Activated CD8-positive, alpha-beta memory T cell treated with anti-CD3 and anti-CD28 coated beads, Interleukin-2, amount 10 ng/mL, durations not matched to agents 7 days and 5 days (primary cell): Measurements from ENCODE around the gene SLC25A30. TPM values are rescaled to one million over a fixed set of nuclear protein-coding genes. Genes with fewer than 3 reads are reported as not detected.
"Not testable (repeated sequence)": the region's sequence is repeated elsewhere in the genome, so short reads cannot be mapped to it uniquely, and the experiment has no call there.

ENCODE experiments used
- ATAC-seq: fragments of 150-1000 bp; cut with Tn5 transposase; one replicate; pipeline ENCODE4 v1.10.0; 2021; ENCODE audit warnings: moderate library complexity
- CTCF ChIA-PET: fragments of 350-600 bp; sonication (Branson Sonifier 250); formaldehyde crosslinking; loops from one replicate; lab custom pipeline; 2021; ENCODE audit warnings: antibody characterized with exemption; lab: Charles Lee
- DNase-seq: peaks from one replicate; pipeline ENCODE4 v3.0.0-alpha.2; 2020
- H3K27ac Mint-ChIP-seq: one replicate; pipeline ENCODE4 v1.8.0; 2021; ENCODE audit warnings: mild to moderate bottlenecking, mixed read lengths
- H3K27me3 Mint-ChIP-seq: one replicate; pipeline ENCODE4 v1.8.0; 2021; ENCODE audit warnings: mixed read lengths
- H3K36me3 Mint-ChIP-seq: one replicate; pipeline ENCODE4 v1.8.0; 2021; ENCODE audit warnings: mild to moderate bottlenecking, mixed read lengths
- H3K4me1 Mint-ChIP-seq: one replicate; pipeline ENCODE4 v1.8.0; 2021; ENCODE audit warnings: mixed read lengths
- H3K4me3 Mint-ChIP-seq: one replicate; pipeline ENCODE4 v1.8.0; 2021; ENCODE audit warnings: mild to moderate bottlenecking, moderate library complexity, mixed read lengths
- H3K9me3 Mint-ChIP-seq: one replicate; pipeline ENCODE4 v1.8.0; 2022; ENCODE audit warnings: low read depth, mixed read lengths
- total RNA-seq, 2 experiments: library from RNA; stranded (reverse); gene quantifications; one replicate each; pipeline ENCODE4 v1.2.3, GENCODE V29; 2021

Gene SLC25A30
- total RNA-seq, 2 experiments from 2014 or later, result 23.5 to 28.4 TPM

DNA sequence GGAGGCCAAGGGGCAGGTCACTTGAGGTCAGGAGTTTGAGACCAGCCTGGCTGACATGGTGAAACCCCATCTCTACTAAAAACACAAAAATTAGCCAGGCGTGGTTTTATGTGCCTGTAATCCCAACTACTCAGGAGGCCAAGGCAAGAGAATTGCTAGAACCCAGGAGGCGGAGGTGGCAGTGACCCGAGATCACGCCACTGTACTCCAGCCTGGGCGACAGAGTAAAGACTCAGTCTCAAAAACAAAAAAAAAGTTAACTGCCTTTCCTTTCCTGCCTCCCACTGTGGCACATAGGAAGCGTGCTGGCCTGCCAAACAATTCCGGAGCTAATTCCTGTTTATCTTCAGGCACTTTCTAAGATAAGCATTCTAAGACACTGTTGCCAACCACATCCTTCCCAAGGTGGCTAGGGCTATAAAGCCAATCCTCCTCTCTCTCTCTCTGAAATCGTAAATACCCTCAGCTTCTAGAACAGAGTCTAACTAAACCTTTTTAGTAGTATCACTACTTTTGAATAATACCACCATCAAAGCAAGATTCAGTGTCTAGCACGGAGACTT lies 21.6 kb downstream of the SLC25A30 start:
- Mint-ChIP-seq H3K36me3 (peaks cover 47% of the 10 kb centered on the region), H3K4me1 (peaks cover 67% of the 10 kb centered on the region), H3K27ac (peak overlapping the region; percentile 90), H3K4me3 (peak overlapping the region; percentile 12), H3K9me3 (no peaks in the 10 kb centered on the region), H3K27me3 (no peaks in the 10 kb centered on the region)
- CTCF ChIA-PET, result interaction anchor here (0.9 to 8.9 kb wide), 3 partner anchors 14 to 32 kb away, joined by 3 to 108 read pairs (median 23); no protein-coding TSS in a partner anchor
- DNase-seq (no peak), ATAC-seq (no peak)

- H3K4me1 Mint-ChIP-seq, result peaks cover 47% of the 10 kb centered on the region
- H3K9me3 Mint-ChIP-seq, result no peaks in the 10 kb centered on the region
- H3K36me3 Mint-ChIP-seq, result peaks cover 43% of the 10 kb centered on the region
- no peaks in the 10 kb centered on the region for H3K27me3 Mint-ChIP-seq
- CTCF ChIA-PET, result interaction anchor here (0.7 to 8.9 kb wide), 11 partner anchors 9 to 53 kb away, joined by 3 to 108 read pairs (median 4); partner anchors contain the start of genes SLC25A30 and TPT1
- peak; percentile 54 for DNase-seq
- H3K4me3 Mint-ChIP-seq, result no peak overlapping the region
- peak; percentile 28 for ATAC-seq
- H3K27ac Mint-ChIP-seq, result peak overlapping the region; percentile 35
Observed at GRCh38 chr13:45393941-45394570, 24.1 kb downstream of the SLC25A30 start.

DNA sequence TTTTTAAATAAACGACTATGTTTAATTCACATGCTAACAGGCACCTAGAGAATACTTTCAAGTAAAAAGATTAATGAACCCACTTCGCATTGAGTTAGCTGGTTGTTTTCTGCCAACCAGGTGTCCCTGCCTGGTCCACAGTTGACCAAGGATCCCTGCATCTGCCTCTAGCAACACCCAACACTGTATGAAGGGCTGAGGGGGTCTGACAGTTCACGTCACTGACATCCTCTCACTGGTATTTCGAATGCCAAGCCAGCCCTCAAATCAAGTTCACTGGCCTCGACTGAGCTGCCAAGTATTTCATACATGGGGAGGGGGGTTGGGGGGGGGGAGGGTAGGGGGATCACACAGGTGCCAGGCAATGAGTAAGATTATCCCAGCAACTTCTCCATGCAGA lies 25.4 kb downstream of the SLC25A30 start:
- no peak for ATAC-seq
- H3K36me3 Mint-ChIP-seq, result peaks cover 32% of the 10 kb centered on the region

DNA sequence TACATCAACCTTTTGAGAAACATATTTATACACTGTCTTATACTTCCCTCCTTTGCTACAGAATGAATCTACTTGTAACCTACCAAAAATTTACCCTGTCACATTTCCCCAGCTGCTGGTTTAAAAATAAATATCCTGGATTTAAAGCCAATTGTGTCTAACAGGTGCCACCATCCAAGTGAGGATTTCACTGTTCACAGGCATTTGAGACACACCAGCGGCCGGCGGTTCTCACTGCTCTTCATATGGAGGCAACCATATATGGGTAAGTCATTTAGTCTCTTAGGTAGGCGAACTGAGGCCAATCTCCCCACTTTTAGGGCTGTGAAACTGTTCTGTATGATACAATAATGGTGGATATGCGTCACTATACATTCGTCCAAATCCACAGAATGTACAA lies 26.2 kb downstream of the SLC25A30 start:
- no peaks in the 10 kb centered on the region for H3K9me3 Mint-ChIP-seq
- ATAC-seq, result no peak
- CTCF ChIA-PET, result interaction anchor here (1.4 to 8.9 kb wide), 4 partner anchors 24 to 99 kb away, joined by 3 to 108 read pairs (median 13); partner anchors contain the start of gene SLC25A30
- H3K4me1 Mint-ChIP-seq, result peaks cover 37% of the 10 kb centered on the region
- no peak for DNase-seq
- H3K27me3 Mint-ChIP-seq, result no peaks in the 10 kb centered on the region
- H3K36me3 Mint-ChIP-seq, result peaks cover 31% of the 10 kb centered on the region
- peak overlapping the region; percentile 26 for H3K27ac Mint-ChIP-seq
- no peak overlapping the region for H3K4me3 Mint-ChIP-seq

More for the DNA sequence above, 25.4 kb downstream of the SLC25A30 start:
- Mint-ChIP-seq H3K4me3 (no peak overlapping the region), H3K27ac (no peak overlapping the region), H3K4me1 (peaks cover 35% of the 10 kb centered on the region), H3K27me3 (no peaks in the 10 kb centered on the region), H3K9me3 (no peaks in the 10 kb centered on the region)
- no peak for DNase-seq
- CTCF ChIA-PET, result interaction anchor here (0.6 to 8.9 kb wide), 7 partner anchors 10 to 98 kb away, joined by 3 to 108 read pairs (median 3); partner anchors contain the start of gene SLC25A30

GRCh38 chr13:45391128-45391527 lies 27.0 kb downstream of the SLC25A30 start:
- H3K27me3 Mint-ChIP-seq, ATAC-seq, CTCF ChIA-PET, H3K4me3 Mint-ChIP-seq, H3K27ac Mint-ChIP-seq, H3K9me3 Mint-ChIP-seq, DNase-seq: not testable (repeated sequence)
- H3K4me1 Mint-ChIP-seq, result peaks cover 35% of the 10 kb centered on the region
- H3K36me3 Mint-ChIP-seq, result peaks cover 27% of the 10 kb centered on the region

DNA sequence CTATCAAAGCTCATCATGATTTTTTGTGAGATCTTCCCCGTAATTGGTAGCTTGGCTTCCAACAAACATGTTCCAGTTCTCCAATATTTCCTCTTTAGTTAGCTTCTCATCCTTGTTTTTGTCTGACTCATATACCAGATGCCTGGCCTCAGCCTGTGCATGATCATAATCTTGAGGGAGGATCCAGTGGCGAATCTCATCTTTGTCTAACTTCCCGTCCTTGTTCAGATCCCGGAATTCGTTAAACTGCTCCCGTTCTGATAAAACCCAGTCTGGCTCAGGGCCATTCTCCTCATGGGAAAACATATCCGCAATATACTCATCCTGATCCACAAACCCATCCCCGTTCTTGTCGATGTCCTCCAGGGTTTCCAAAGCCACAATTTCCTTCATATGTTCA lies 27.8 kb downstream of the SLC25A30 start:
- not testable (repeated sequence) for H3K27ac Mint-ChIP-seq
- H3K36me3 Mint-ChIP-seq, result peaks cover 19% of the 10 kb centered on the region

DNA sequence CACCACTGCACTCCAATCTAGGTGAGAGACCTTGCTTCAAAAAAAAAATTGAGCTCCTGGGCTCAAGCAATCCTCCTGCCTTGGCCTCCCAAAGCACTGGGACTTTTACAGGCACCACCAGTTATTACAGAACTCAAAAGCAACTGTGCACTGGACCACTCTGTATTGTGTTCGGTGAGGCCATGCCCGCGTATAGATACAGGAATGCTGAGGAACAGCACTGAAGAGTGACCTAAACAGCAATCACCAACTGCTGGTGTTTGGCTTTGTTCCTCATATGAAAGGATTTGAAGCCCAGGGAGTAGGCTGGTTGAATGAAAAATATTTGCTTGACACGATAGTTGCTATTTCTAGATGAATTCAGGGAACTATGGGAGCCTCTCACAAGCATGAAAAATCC lies 29.5 kb downstream of the SLC25A30 start:
- Mint-ChIP-seq H3K27ac (no peak overlapping the region), H3K36me3 (peaks cover 19% of the 10 kb centered on the region), H3K27me3 (no peaks in the 10 kb centered on the region), H3K4me3 (no peak overlapping the region), H3K9me3 (no peaks in the 10 kb centered on the region), H3K4me1 (peaks cover 15% of the 10 kb centered on the region)
- ATAC-seq (no peak), DNase-seq (no peak)
- CTCF ChIA-PET, result interaction anchor here (5.0 kb wide), 1 partner anchor 18 kb away, joined by 27 read pairs; no protein-coding TSS in a partner anchor

More for the DNA sequence above, 27.8 kb downstream of the SLC25A30 start:
- H3K4me3 Mint-ChIP-seq, H3K9me3 Mint-ChIP-seq, DNase-seq, ATAC-seq, CTCF ChIA-PET, H3K27me3 Mint-ChIP-seq: not testable (repeated sequence)
- H3K4me1 Mint-ChIP-seq, result peaks cover 27% of the 10 kb centered on the region

- not testable (repeated sequence) for H3K9me3 Mint-ChIP-seq, H3K27me3 Mint-ChIP-seq, H3K4me3 Mint-ChIP-seq
- ATAC-seq (peak; percentile 68), DNase-seq (peak; percentile 70)
- Mint-ChIP-seq H3K4me1 (peaks cover 15% of the 10 kb centered on the region), H3K27ac (peak overlapping the region; percentile 56), H3K36me3 (peaks cover 17% of the 10 kb centered on the region)
- CTCF ChIA-PET, result interaction anchor here (5.0 kb wide), 1 partner anchor 16 kb away, joined by 27 read pairs; no protein-coding TSS in a partner anchor
Observed at GRCh38 chr13:45386892-45387575, 31.1 kb downstream of the SLC25A30 start.

- no peak overlapping the region for H3K27ac Mint-ChIP-seq
- peaks cover 17% of the 10 kb centered on the region for H3K36me3 Mint-ChIP-seq
- CTCF ChIA-PET, result interaction anchor here (1.2 to 5.0 kb wide), 3 partner anchors 9 to 29 kb away, joined by 3 to 27 read pairs (median 9); no protein-coding TSS in a partner anchor
- no peak overlapping the region for H3K4me3 Mint-ChIP-seq
- no peaks in the 10 kb centered on the region for H3K9me3 Mint-ChIP-seq
- DNase-seq (no peak), ATAC-seq (no peak)
- peaks cover 15% of the 10 kb centered on the region for H3K4me1 Mint-ChIP-seq
- no peaks in the 10 kb centered on the region for H3K27me3 Mint-ChIP-seq
Observed at GRCh38 chr13:45385907-45386553, 32.1 kb downstream of the SLC25A30 start.

DNA sequence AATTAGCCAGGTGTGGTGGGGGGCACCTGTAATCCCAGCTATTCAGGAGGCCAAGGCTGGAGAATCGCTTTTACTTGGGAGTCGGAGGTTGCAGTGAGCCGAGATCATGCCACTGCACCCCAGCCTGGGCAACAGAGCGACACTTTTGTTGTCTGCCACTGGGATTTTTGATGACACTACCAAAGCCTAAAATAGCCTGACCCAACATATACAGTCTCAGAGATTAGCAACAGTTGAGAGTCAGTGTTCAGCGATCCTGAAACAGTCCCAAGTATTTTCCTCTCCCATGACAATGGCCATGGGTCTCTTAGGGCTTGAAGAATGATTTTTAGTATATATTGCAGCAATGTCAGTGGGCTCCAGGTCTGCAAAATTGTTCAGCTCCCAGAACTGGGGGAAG lies 32.9 kb downstream of the SLC25A30 start:
- H3K4me1 Mint-ChIP-seq, result peaks cover 15% of the 10 kb centered on the region
- CTCF ChIA-PET, result interaction anchor here (0.9 to 5.0 kb wide), 4 partner anchors 9 to 28 kb away, joined by 3 to 27 read pairs (median 6); no protein-coding TSS in a partner anchor
- no peaks in the 10 kb centered on the region for H3K27me3 Mint-ChIP-seq
- H3K27ac Mint-ChIP-seq, result no peak overlapping the region
- no peaks in the 10 kb centered on the region for H3K9me3 Mint-ChIP-seq
- H3K36me3 Mint-ChIP-seq, result peaks cover 11% of the 10 kb centered on the region
- ATAC-seq, result no peak
- DNase-seq, result no peak
- no peak overlapping the region for H3K4me3 Mint-ChIP-seq

- Mint-ChIP-seq H3K4me3 (no peak overlapping the region), H3K9me3 (no peaks in the 10 kb centered on the region), H3K27ac (no peak overlapping the region), H3K36me3 (peaks cover 11% of the 10 kb centered on the region), H3K27me3 (no peaks in the 10 kb centered on the region), H3K4me1 (peaks cover 15% of the 10 kb centered on the region)
- CTCF ChIA-PET, result interaction anchor here (0.9 to 5.0 kb wide), 4 partner anchors 10 to 27 kb away, joined by 3 to 27 read pairs (median 6); no protein-coding TSS in a partner anchor
- ATAC-seq (no peak), DNase-seq (no peak)
Observed at GRCh38 chr13:45384474-45385174, 33.5 kb downstream of the SLC25A30 start.

- H3K4me1 Mint-ChIP-seq, result peaks cover 13% of the 10 kb centered on the region
- ATAC-seq, H3K9me3 Mint-ChIP-seq, H3K27ac Mint-ChIP-seq, H3K4me3 Mint-ChIP-seq, DNase-seq, H3K27me3 Mint-ChIP-seq, CTCF ChIA-PET: not testable (repeated sequence)
- H3K36me3 Mint-ChIP-seq, result peaks cover 11% of the 10 kb centered on the region
Observed at GRCh38 chr13:45382739-45383138, 35.4 kb downstream of the SLC25A30 start.
